Thoracic aorta (tissue), 2 donors: Measurements from ENCODE around the gene ARID1B. TPM values are rescaled to one million over a fixed set of nuclear protein-coding genes. Genes with fewer than 3 reads are reported as not detected.

ENCODE experiments used
- ATAC-seq: fragments of 150-250 bp; one replicate; pipeline ENCODE4 v1.8.0; 2017; ENCODE audit warnings: low read depth; ENCODE audit not compliant: insufficient number of reproducible peaks, low FRiP score
- DNase-seq: peaks from one replicate; pipeline ENCODE4 v3.0.0-alpha.2; 2020; ENCODE audit warnings: low spot score
- H3K27ac ChIP-seq, 2 donors: fragments of 200-600 bp; sonication (generic); 1 replicate in 1 of 2; 2 replicates in 1 of 2; pipeline ENCODE4 v1.5.1; 2016; ENCODE audit warnings: mild to moderate bottlenecking in 2 of 2, moderate library complexity in 2 of 2
- H3K27me3 ChIP-seq: fragments of 200-600 bp; sonication (generic); replicated peaks from 2 replicates; pipeline ENCODE4 v1.6.0; 2016; ENCODE audit warnings: mild to moderate bottlenecking; ENCODE audit not compliant: insufficient read depth
- H3K36me3 ChIP-seq: fragments of 200-600 bp; sonication (generic); one replicate; pipeline ENCODE4 v1.5.1; 2016
- H3K4me1 ChIP-seq, 2 donors: fragments of 200-600 bp; sonication (generic); 1 replicate in 1 of 2; 2 replicates in 1 of 2; pipeline versions ENCODE4 v1.5.1 to v1.6.0; 2016; ENCODE audit warnings: low read depth in 2 of 2, mild to moderate bottlenecking in 1 of 2; ENCODE audit not compliant: control insufficient read depth in 1 of 2
- H3K4me3 ChIP-seq: fragments of 200-600 bp; sonication (generic); 2 replicates; pipeline ENCODE4 v1.5.1; 2016; ENCODE audit warnings: mild to moderate bottlenecking
- H3K9me3 ChIP-seq: fragments of 200-600 bp; sonication (generic); 2 replicates; pipeline ENCODE4 v1.5.1; 2016
- total RNA-seq, 2 donors: library from RNA; depleted of rRNA; stranded (reverse); fragments of >200 nt; gene quantifications; one replicate each; pipeline versions ENCODE4 v1.1.0 to v1.2.3, GENCODE V29; 2016
- TF ChIP-seq, protein P1 (sequence below): fragments of 200-600 bp; sonication (generic); IDR thresholded peaks from one replicate; pipeline ENCODE4 v1.5.1; 2019; ENCODE audit warnings: antibody characterized with exemption

Gene ARID1B
- total RNA-seq, 2 donors from 2014 or later: 120 to 158 TPM

GRCh38 chr6:156917213-156917612, 140.0 kb downstream of the ARID1B start:
- H3K36me3 ChIP-seq: no peaks in the 10 kb centered on the region
- H3K4me1 ChIP-seq: peaks cover 26 to 63% of the 10 kb centered on the region in 2 donors
- no peaks in the 10 kb centered on the region for H3K27me3 ChIP-seq
- peak overlapping the region in 1 of 2 donors; percentile 8 for H3K27ac ChIP-seq
- no peaks in the 10 kb centered on the region for H3K9me3 ChIP-seq
- no peak for DNase-seq
- H3K4me3 ChIP-seq: no peak overlapping the region
- TF ChIP-seq, protein P1, sequence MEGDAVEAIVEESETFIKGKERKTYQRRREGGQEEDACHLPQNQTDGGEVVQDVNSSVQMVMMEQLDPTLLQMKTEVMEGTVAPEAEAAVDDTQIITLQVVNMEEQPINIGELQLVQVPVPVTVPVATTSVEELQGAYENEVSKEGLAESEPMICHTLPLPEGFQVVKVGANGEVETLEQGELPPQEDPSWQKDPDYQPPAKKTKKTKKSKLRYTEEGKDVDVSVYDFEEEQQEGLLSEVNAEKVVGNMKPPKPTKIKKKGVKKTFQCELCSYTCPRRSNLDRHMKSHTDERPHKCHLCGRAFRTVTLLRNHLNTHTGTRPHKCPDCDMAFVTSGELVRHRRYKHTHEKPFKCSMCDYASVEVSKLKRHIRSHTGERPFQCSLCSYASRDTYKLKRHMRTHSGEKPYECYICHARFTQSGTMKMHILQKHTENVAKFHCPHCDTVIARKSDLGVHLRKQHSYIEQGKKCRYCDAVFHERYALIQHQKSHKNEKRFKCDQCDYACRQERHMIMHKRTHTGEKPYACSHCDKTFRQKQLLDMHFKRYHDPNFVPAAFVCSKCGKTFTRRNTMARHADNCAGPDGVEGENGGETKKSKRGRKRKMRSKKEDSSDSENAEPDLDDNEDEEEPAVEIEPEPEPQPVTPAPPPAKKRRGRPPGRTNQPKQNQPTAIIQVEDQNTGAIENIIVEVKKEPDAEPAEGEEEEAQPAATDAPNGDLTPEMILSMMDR: no peak
- ATAC-seq: no peak

GRCh38 chr6:156918647-156919046, 141.5 kb downstream of the ARID1B start:
- Histone ChIP-seq H3K4me1 (peaks cover 31 to 70% of the 10 kb centered on the region in 2 donors), H3K9me3 (no peaks in the 10 kb centered on the region), H3K27me3 (no peaks in the 10 kb centered on the region), H3K36me3 (no peaks in the 10 kb centered on the region), H3K4me3 (peak overlapping the region; percentile 10), H3K27ac (peak overlapping the region; percentile 7 to 37)
- no peak for DNase-seq
- TF ChIP-seq, protein P1: no peak
- no peak for ATAC-seq

DNA sequence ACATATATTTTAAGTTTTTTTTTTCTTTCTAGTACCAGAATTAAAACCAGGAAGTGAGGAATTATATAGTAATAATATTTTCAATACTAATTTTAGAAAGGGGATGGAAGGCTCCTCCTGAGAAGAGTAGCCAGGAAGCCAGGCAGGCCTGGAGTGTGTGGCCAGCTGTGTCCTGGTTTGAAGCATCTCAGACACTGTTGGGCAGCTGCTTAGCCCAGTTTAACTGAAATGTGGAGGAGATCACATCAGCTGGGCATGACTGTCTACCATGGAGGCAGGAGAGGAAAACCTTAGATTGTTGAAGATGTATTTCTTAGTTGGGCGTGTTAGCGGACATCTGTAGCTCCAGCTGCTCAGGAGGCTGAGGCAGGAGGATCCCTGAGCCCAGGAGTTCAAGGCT, 142.2 kb downstream of the ARID1B start:
- TF ChIP-seq, protein P1: no peak
- Histone ChIP-seq H3K4me3 (no peak overlapping the region), H3K4me1 (peaks cover 31 to 70% of the 10 kb centered on the region in 2 donors), H3K36me3 (no peaks in the 10 kb centered on the region), H3K9me3 (no peaks in the 10 kb centered on the region), H3K27me3 (no peaks in the 10 kb centered on the region), H3K27ac (peak overlapping the region; percentile 7 to 37)
- DNase-seq (no peak), ATAC-seq (no peak)

GRCh38 chr6:156919814-156920369, 142.7 kb downstream of the ARID1B start:
- Histone ChIP-seq H3K4me3 (no peak overlapping the region), H3K9me3 (no peaks in the 10 kb centered on the region), H3K27ac (peak overlapping the region in 1 of 2 donors; percentile 37), H3K36me3 (no peaks in the 10 kb centered on the region), H3K4me1 (peaks cover 31 to 70% of the 10 kb centered on the region in 2 donors), H3K27me3 (no peaks in the 10 kb centered on the region)
- ATAC-seq (no peak), DNase-seq (no peak)
- TF ChIP-seq, protein P1: no peak

- Histone ChIP-seq H3K27me3 (no peaks in the 10 kb centered on the region), H3K9me3 (no peaks in the 10 kb centered on the region), H3K4me1 (peaks cover 23 to 44% of the 10 kb centered on the region in 2 donors), H3K4me3 (no peak overlapping the region), H3K27ac (no peak overlapping the region), H3K36me3 (no peaks in the 10 kb centered on the region)
- TF ChIP-seq, protein P1: no peak
- DNase-seq: no peak
- ATAC-seq: no peak
Measured at GRCh38 chr6:156924246-156924645, 147.1 kb downstream of the ARID1B start.
